ENCODE measurements around the gene KCNQ1.

KCNQ1 gene

DNA sequence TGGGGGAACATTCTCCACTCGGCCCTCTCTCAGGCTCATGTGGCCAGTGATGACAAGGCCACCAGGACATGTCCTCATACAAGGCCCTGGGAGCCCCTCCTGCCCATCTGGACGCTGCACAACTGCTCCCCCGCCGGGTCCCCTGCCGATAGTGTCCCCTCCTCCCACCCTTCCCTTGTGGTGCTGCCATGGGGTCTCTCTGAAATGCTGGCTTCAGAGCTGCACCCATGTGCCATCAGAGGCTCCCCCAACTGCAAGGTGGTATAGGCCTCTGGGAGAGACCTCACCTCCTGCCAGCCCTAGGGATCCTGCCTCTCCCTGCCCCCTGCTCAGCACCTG, 142.0 kb downstream of the KCNQ1 start:
- Histone ChIP-seq H4K20me1 (peaks cover 0 to 29% (median 0%) of the 10 kb centered on the region in 11 experiments; a peak in 5 of 22 replicates), H3K4me3 (no peak overlapping the region), H3K36me3 (peaks cover 0 to 34% (median 0%) of the 10 kb centered on the region in 11 experiments; a peak in 4 of 22 replicates), H3K27me3 (no peaks in the 10 kb centered on the region), H3K27ac (no peak overlapping the region), H3K9ac (no peak overlapping the region), H3K4me2 (no peak overlapping the region), H3K4me1 (peaks cover 9 to 28% (median 22%) of the 10 kb centered on the region in 10 experiments; a peak in 19 of 20 replicates), H3K9me3 (replicated peaks in 1 of 11) (no peaks in the 10 kb centered on the region)
- TF ChIP-seq Cebpa-rat (IDR thresholded peaks at IDR 0.05), result no peak

DNA sequence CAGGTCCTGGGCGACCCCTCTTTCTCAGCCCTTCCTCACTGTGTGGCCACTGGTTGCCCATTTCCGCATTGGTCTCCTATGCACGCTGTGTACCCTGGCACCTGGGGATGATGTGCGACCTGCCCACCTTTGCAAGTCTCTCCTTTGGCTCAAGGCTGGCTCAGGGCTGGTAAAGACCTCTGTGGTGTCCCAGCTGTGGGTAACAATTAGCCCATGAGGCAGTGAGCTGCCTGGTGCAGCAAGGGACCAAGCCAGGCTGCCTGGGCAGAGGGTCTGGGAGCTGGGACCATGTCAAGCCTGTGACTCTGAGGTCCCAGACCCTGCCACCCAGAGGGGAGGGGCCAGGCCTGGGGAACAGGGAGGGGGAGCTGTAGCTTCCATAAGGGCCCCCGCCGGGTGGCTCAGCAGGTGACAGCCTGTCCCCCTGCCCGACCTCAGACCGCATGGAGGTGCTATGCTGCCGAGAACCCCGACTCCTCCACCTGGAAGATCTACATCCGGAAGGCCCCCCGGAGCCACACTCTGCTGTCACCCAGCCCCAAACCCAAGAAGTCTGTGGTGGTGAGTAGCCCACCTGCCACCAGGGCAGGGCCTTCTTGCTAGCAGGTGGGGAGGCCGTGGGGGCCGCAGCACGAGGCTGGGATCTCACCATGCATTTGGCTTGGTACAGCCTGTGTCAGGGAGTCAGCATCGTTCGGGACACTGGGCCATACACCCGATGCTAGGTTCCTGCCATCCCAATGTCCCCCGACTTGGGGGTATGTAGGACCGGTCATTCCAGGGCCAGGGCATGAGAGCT, 142.5 kb downstream of the KCNQ1 start:
- H3K4me2 ChIP-seq, result no peak overlapping the region
- no peak for TF ChIP-seq Cebpa-rat (IDR thresholded peaks at IDR 0.05)
- H3K9me3 ChIP-seq (replicated peaks in 1 of 11), result no peaks in the 10 kb centered on the region
- no peak overlapping the region for H3K4me3 ChIP-seq
- no peak overlapping the region for H3K9ac ChIP-seq
- peaks cover 0 to 23% (median 0%) of the 10 kb centered on the region in 11 experiments; a peak in 5 of 22 replicates for H4K20me1 ChIP-seq
- peaks cover 0 to 38% (median 0%) of the 10 kb centered on the region in 11 experiments; a peak in 5 of 22 replicates for H3K36me3 ChIP-seq
- H3K4me1 ChIP-seq, result peaks cover 9 to 22% (median 16%) of the 10 kb centered on the region in 10 experiments; a peak in 19 of 20 replicates
- H3K27me3 ChIP-seq, result no peaks in the 10 kb centered on the region
- no peak overlapping the region for H3K27ac ChIP-seq

DNA sequence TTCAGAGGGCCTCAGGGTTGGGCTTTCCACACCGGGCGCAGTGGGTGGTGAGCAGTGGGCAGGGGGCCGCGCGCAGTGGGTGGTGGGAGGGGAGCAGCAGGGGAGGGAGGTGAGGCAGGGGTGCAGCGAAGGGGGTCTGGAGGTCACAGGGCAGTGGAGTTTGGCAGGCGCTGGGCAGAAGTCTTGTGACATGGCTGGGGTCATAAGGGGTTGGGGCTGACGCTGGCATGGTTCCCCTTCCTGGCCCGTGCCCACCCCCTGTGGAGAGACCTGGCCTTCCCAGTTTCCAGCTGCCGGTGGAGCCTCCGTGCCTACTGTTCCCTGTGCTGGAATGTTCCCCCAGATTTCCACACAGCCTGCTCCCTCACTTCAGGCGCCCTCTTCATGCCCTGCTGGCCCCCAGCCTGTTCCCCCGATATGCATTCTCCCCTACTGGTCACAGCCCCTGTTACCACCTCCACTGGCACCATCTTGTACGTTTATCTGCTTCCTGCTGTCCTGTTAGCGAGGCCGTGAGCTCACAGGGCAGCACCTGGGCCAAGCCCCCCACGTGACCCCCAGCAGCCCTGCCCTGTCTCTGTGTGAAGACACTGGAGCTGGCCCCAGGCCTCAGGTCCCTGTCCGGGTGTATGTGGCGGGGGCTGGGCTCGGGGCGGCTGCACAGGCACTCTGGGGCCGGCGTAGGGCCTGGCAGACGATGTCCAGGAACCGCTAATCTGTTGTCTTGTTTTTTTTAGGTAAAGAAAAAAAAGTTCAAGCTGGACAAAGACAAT, 143.4 kb downstream of the KCNQ1 start:
- Histone ChIP-seq H3K27me3 (no peaks in the 10 kb centered on the region), H3K36me3 (peaks cover 0 to 40% (median 0%) of the 10 kb centered on the region in 11 experiments; a peak in 5 of 22 replicates), H3K4me2 (no peak overlapping the region), H3K4me1 (peaks cover 1 to 14% (median 8%) of the 10 kb centered on the region in 10 experiments; a peak in 17 of 20 replicates), H3K9ac (no peak overlapping the region), H3K27ac (no peak overlapping the region), H4K20me1 (peaks cover 0 to 17% (median 0%) of the 10 kb centered on the region in 11 experiments; a peak in 5 of 22 replicates), H3K9me3 (replicated peaks in 1 of 11) (no peaks in the 10 kb centered on the region), H3K4me3 (no peak overlapping the region)
- TF ChIP-seq Cebpa-rat (IDR thresholded peaks at IDR 0.05), result no peak

- Histone ChIP-seq H3K4me3 (no peak overlapping the region), H3K4me2 (no peak overlapping the region), H3K9ac (no peak overlapping the region), H3K9me3 (replicated peaks in 1 of 11) (no peaks in the 10 kb centered on the region), H3K27ac (no peak overlapping the region), H4K20me1 (peaks cover 0 to 12% (median 0%) of the 10 kb centered on the region in 11 experiments; a peak in 4 of 22 replicates), H3K27me3 (no peaks in the 10 kb centered on the region), H3K36me3 (peaks cover 0 to 47% (median 0%) of the 10 kb centered on the region in 11 experiments; a peak in 6 of 22 replicates), H3K4me1 (peaks cover 0 to 7% (median under 1%) of the 10 kb centered on the region in 10 experiments; a peak in 5 of 20 replicates)
- no peak for TF ChIP-seq Cebpa-rat (IDR thresholded peaks at IDR 0.05)
Measured at GRCh38 chr11:2588809-2589537, 144.2 kb downstream of the KCNQ1 start.

GRCh38 chr11:2589538-2589934, 144.7 kb downstream of the KCNQ1 start:
- no peak overlapping the region for H3K4me3 ChIP-seq
- H3K4me1 ChIP-seq, result peaks cover 0 to 7% (median 0%) of the 10 kb centered on the region in 10 experiments; a peak in 1 of 20 replicates
- H3K27me3 ChIP-seq, result no peaks in the 10 kb centered on the region
- H3K9ac ChIP-seq, result no peak overlapping the region
- TF ChIP-seq Cebpa-rat (IDR thresholded peaks at IDR 0.05), result no peak
- peaks cover 0 to 12% (median 0%) of the 10 kb centered on the region in 11 experiments; a peak in 4 of 22 replicates for H4K20me1 ChIP-seq
- H3K36me3 ChIP-seq, result peaks cover 0 to 47% (median 0%) of the 10 kb centered on the region in 11 experiments; a peak in 6 of 22 replicates
- no peaks in the 10 kb centered on the region for H3K9me3 ChIP-seq (replicated peaks in 1 of 11)
- H3K27ac ChIP-seq, result no peak overlapping the region
- no peak overlapping the region for H3K4me2 ChIP-seq

DNA sequence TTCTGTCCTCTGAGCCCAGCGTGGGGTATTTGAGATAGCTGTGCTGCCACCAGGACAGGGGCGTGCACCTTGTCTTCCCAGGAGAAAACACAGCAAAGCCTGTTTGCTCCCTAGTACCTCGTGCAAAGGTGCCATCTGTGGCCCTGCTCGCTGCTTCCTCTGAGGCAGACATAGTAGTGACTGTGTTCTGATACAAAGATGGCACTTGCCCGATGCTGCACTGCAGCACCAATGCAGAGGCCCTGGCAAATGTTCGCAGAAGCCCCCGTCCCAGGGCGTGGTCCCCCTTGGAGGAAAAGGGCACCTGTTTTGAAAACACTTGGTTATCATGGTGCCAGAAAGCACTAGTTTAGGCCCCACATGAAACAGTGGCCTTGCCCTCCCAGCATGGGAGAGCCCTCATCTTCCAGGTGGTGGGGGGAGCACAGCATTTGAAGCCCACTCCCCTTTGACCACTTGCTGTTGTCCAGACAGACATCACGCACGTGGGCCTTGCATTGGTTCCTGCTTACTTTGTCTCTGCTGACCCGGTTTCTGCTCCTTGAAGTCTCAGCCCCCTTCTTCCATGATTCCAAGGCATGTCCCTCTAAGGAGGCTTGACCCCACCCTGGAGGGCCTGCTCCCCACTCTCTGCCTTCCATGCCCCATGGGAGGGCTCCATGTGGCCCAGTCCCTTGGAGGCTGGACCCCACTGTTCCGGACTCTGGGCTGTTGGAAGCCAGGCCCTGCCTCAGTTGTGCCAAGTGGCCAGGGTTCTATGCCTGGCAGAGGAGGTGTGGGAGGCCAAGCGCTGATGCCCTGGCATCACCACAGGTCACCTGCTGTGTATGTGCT, 145.5 kb downstream of the KCNQ1 start:
- Histone ChIP-seq H3K9ac (no peak overlapping the region), H3K4me3 (no peak overlapping the region), H3K27me3 (no peaks in the 10 kb centered on the region), H3K4me2 (no peak overlapping the region), H3K27ac (no peak overlapping the region), H4K20me1 (peaks cover 0 to 4% (median 0%) of the 10 kb centered on the region in 11 experiments; a peak in 3 of 22 replicates), H3K36me3 (peaks cover 0 to 47% (median 0%) of the 10 kb centered on the region in 11 experiments; a peak in 6 of 22 replicates), H3K4me1 (peaks cover 0 to 7% (median 0%) of the 10 kb centered on the region in 10 experiments; a peak in 1 of 20 replicates), H3K9me3 (replicated peaks in 1 of 11) (no peaks in the 10 kb centered on the region)
- TF ChIP-seq Cebpa-rat (IDR thresholded peaks at IDR 0.05), result no peak

DNA sequence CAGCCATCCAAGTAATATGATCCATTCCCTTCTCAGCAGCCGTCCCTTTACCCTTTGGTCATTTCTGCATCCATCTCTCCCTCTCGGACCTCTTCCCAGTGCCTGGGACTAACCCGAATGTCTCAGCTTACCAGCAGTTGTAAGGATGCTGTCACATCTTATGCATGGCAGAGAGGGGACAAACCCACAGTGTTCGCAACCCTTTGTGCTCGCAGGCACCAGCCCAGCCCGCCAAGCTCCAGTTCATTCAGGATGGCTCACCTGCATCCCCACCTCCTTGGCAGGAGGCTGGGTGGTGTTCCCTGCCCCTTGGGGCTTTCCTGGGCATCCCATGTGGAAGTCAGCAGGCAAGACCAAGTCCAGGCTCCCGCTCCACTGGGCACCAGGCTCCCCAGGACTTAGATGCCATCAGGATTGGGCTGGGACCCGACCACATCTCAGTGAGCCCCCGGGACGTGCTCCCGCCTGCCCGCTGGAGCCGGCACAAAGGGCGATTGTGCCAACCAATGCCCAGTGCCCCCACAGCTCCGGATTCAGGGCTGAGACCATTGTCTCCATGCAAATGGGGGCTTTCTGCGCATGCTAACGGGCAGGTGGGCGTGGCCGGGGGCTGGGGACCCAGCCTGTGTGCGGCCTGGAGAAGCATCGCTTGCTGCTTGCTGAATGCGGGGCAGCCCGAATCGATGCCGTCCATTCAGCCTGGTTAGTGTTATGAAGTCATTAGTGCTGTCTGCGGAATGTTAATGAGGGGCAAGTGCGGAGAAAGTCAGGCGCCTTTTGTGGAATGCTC, 146.4 kb downstream of the KCNQ1 start:
- Histone ChIP-seq H3K4me2 (no peak overlapping the region), H3K4me1 (peaks cover 0 to 7% (median 0%) of the 10 kb centered on the region in 10 experiments; a peak in 1 of 20 replicates), H3K27me3 (no peaks in the 10 kb centered on the region), H3K9me3 (replicated peaks in 1 of 11) (0 out of 22 replicates have a peak, but pooled peaks cover 0 to 3% (median 0%) of the 10 kb centered on the region in 11 experiments), H3K9ac (no peak overlapping the region), H3K4me3 (no peak overlapping the region), H3K27ac (no peak overlapping the region), H3K36me3 (peaks cover 0 to 47% (median 0%) of the 10 kb centered on the region in 11 experiments; a peak in 7 of 22 replicates), H4K20me1 (peaks cover 0 to 3% (median 0%) of the 10 kb centered on the region in 11 experiments; a peak in 2 of 22 replicates)
- no peak for TF ChIP-seq Cebpa-rat (IDR thresholded peaks at IDR 0.05)
